ENCODE measurements around the gene TMEM39A. TPM values are rescaled to one million over a fixed set of nuclear protein-coding genes. Genes with fewer than 3 reads are reported as not detected.

The TMEM39A gene
- total and polyA plus RNA-seq, 7 donors = 1.4 to 48.5 (median 14.8) TPM

GRCh38 chr3:119494597-119494996, 31.2 kb upstream of the TMEM39A start:
- Histone ChIP-seq H3K36me3 (peaks cover 0 to 18% (median 2%) of the 10 kb centered on the region in 4 donors), H3K9me3 (no peaks in the 10 kb centered on the region), H3K4me1 (peaks cover 0 to 16% (median 9%) of the 10 kb centered on the region in 4 donors), H3K27me3 (no peaks in the 10 kb centered on the region), H3K4me3 (no peak overlapping the region), H3K27ac (no peak overlapping the region)
- 92% methylated on average over 2 of the region's 2 CpGs for WGBS, 2 donors
- TF ChIP-seq POLR2AphosphoS5 (IDR thresholded peaks at IDR 0.05) (no peak), CTCF (IDR thresholded peaks at IDR 0.05) (no peak), EP300 (IDR thresholded peaks at IDR 0.05) (no peak), POLR2A (IDR thresholded peaks at IDR 0.05) (no peak)
- intact Hi-C loops (cut with DNase I) = no loop called here
- no peak for DNase-seq

GRCh38 chr3:119492810-119493209, 29.4 kb upstream of the TMEM39A start:
- TF ChIP-seq EP300 (IDR thresholded peaks at IDR 0.05) = no peak
- TF ChIP-seq CTCF (IDR thresholded peaks at IDR 0.05) = no peak
- no peak for TF ChIP-seq POLR2A (IDR thresholded peaks at IDR 0.05)
- TF ChIP-seq POLR2AphosphoS5 (IDR thresholded peaks at IDR 0.05) = no peak
- no peak overlapping the region for H3K27ac ChIP-seq
- H3K36me3 ChIP-seq = peaks cover 0 to 35% (median 4%) of the 10 kb centered on the region in 4 donors
- intact Hi-C loops (cut with DNase I) = no loop called here
- no peak for DNase-seq
- WGBS, 2 donors = 90 to 95% methylated on average over 3 of the region's 3 CpGs
- no peak overlapping the region for H3K4me3 ChIP-seq
- peaks cover 0 to 6% (median 3%) of the 10 kb centered on the region in 4 donors for H3K4me1 ChIP-seq
- H3K9me3 ChIP-seq = no peaks in the 10 kb centered on the region
- no peaks in the 10 kb centered on the region for H3K27me3 ChIP-seq

DNA sequence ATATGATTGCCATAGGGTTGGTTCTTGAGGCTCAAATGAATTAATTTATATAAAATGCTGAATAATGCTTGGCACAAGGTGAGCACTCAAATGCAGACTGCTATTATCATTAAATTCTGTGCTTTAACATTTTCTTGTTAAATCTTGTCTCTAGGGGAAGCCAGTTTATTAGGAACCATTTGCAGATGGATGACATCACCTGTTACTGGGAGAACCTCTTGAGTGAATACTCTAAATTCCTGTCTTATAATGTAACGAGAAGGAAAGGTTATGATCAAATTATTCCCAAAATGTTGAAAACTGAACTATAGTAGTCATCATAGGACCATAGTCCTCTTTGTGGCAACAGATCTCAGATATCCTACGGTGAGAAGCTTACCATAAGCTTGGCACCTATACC, 28.7 kb upstream of the TMEM39A start:
- 96 to 98% methylated on average over 2 of the region's 2 CpGs for WGBS, 2 donors
- intact Hi-C loops (cut with DNase I) = no loop called here
- H3K36me3 ChIP-seq = peaks cover 0 to 40% (median 4%) of the 10 kb centered on the region in 4 donors

DNA sequence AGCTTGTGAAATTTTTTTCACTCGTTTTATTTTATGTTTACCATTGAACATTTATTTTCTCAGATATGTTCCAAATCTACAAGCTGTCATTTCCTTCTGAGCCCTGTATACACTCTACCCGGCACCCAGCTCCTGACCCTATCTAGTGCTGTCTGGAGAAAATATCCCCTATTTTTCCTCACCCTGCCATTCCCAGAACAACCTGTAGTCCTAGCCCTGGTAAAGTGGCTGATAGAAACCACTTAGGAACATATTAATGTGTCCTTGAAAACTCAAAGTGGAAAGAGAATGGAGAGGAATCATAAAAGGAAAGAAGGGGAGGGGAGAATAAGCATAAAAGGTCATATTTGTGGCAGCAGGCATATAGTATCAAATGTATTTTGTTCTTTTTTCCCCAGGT, 26.7 kb upstream of the TMEM39A start:
- no peak for TF ChIP-seq EP300 (IDR thresholded peaks at IDR 0.05)
- H3K9me3 ChIP-seq = no peaks in the 10 kb centered on the region
- intact Hi-C loops (cut with DNase I) = no loop called here
- DNase-seq = no peak
- H3K27me3 ChIP-seq = no peaks in the 10 kb centered on the region
- H3K27ac ChIP-seq = no peak overlapping the region
- H3K4me1 ChIP-seq = no peaks in the 10 kb centered on the region
- H3K36me3 ChIP-seq = peaks cover 0 to 60% (median 7%) of the 10 kb centered on the region in 4 donors
- no peak overlapping the region for H3K4me3 ChIP-seq
- WGBS, 2 donors = 94 to 96% methylated on average over 2 of the region's 2 CpGs

More for the DNA sequence above, 28.7 kb upstream of the TMEM39A start:
- Histone ChIP-seq H3K9me3 (no peaks in the 10 kb centered on the region), H3K27me3 (no peaks in the 10 kb centered on the region), H3K4me3 (no peak overlapping the region), H3K27ac (no peak overlapping the region), H3K4me1 (no peaks in the 10 kb centered on the region)
- TF ChIP-seq POLR2A (IDR thresholded peaks at IDR 0.05) (no peak), EP300 (IDR thresholded peaks at IDR 0.05) (no peak), POLR2AphosphoS5 (IDR thresholded peaks at IDR 0.05) (no peak), CTCF (IDR thresholded peaks at IDR 0.05) (no peak)
- no peak for DNase-seq

- intact Hi-C loops (cut with DNase I) = no loop called here
These were observed 22.1 kb upstream of the TMEM39A start for GRCh38 chr3:119485563-119485962.

More at GRCh38 chr3:119485563-119485962, 22.1 kb upstream of the TMEM39A start:
- no peaks in the 10 kb centered on the region for H3K9me3 ChIP-seq
- no peaks in the 10 kb centered on the region for H3K4me1 ChIP-seq
- peaks cover 0 to 73% (median 10%) of the 10 kb centered on the region in 4 donors for H3K36me3 ChIP-seq
- TF ChIP-seq POLR2A (IDR thresholded peaks at IDR 0.05) = no peak
- no peak for TF ChIP-seq CTCF (IDR thresholded peaks at IDR 0.05)
- no peak for TF ChIP-seq EP300 (IDR thresholded peaks at IDR 0.05)
- TF ChIP-seq POLR2AphosphoS5 (IDR thresholded peaks at IDR 0.05) = no peak
- no peak for DNase-seq
- 97% methylated on average over 2 of the region's 2 CpGs for WGBS, 2 donors
- no peak overlapping the region for H3K4me3 ChIP-seq
- H3K27me3 ChIP-seq = no peaks in the 10 kb centered on the region
- H3K27ac ChIP-seq = no peak overlapping the region
